ENCODE measurements around the gene AQP12A.

DNA sequence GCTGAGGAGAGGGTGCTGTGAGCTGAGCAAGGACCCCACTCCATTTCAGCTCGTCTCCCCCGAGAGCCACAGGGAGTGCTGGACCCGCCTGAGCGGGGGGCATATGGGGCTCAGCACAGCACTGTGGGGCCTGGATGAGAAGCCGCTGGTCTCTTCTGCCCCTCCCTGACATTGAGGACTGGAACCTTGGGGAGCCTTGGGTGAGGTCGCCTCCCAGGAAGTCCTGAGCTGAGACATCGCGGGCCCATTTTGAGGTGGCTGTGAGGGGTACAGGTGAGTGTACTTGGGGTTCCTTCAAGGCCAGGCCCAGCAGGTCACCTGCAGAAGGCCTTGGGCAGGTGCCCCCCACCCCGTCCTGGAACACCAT lies 3.1 kb upstream of the AQP12A start:
- no peak for TF ChIP-seq POLR2A (IDR thresholded peaks at IDR 0.05; ENCODE audit: low read length)
- no peak for TF ChIP-seq GATA1 (IDR thresholded peaks at IDR 0.05; ENCODE audit: low read depth, low read length)
